GM19468 (cell line): ENCODE data around the gene PRKAR1B.

ENCODE experiments used
- ATAC-seq: cut with Tn5 transposase; IDR thresholded peaks from one replicate; pipeline ENCODE4 v1.9.1; 2021; ENCODE audit warnings: mild to moderate bottlenecking, moderate library complexity, moderate number of reproducible peaks; ENCODE audit not compliant: unreplicated experiment; ENCODE audit errors: extremely low read depth

PRKAR1B gene

GRCh38 chr7:568031-568951 lies 158.8 kb downstream of the PRKAR1B start:
- no peak for ATAC-seq

GRCh38 chr7:567305-567883 lies 159.7 kb downstream of the PRKAR1B start:
- no peak for ATAC-seq

DNA sequence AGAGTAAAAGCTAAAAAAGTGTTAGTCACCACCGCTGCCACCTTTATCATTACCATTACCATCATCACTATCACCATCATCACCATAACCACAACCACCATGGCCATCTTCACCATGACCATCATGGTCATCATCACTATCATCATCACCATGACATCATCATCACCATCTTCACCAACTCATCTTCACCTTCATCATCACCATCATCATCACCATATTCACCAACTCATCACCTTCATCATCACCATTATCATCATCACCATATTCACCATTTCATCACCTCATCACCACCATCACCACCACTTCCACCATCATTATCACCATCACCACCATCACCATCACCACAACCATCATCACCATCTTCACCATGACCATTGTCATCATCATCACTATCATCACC lies 161.0 kb downstream of the PRKAR1B start:
- no peak for ATAC-seq

- ATAC-seq = no peak
Observed at GRCh38 chr7:564176-564865, 162.8 kb downstream of the PRKAR1B start.

DNA sequence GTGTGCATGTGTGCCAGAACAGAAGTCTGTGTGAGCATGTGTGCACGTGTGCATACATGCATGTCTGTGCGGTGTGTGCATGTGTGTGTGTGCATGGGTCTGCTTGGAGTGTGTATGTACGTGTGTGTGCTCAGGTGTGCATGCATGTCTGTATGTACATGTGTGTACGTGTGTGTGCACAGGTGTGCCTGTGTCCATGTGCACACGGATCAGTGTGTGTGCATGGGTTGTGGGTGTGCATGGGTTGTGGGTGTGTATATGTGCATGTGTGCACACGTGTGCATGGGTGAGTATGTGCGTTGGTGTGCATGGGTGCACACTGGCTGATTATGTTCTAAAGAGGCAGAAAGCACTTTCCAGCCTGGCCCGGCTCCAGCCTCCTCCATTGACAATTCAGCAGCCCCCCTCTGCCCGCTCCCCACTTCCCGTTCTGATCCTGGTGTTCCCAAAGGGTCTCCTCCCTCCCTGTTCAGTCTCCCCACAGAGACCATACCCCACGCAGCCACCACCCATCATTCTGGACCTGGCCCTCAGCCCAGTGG lies 163.4 kb downstream of the PRKAR1B start:
- no peak for ATAC-seq

- no peak for ATAC-seq
Observed at GRCh38 chr7:562789-563628, 164.1 kb downstream of the PRKAR1B start.

GRCh38 chr7:562374-562675 lies 164.8 kb downstream of the PRKAR1B start:
- ATAC-seq = no peak

DNA sequence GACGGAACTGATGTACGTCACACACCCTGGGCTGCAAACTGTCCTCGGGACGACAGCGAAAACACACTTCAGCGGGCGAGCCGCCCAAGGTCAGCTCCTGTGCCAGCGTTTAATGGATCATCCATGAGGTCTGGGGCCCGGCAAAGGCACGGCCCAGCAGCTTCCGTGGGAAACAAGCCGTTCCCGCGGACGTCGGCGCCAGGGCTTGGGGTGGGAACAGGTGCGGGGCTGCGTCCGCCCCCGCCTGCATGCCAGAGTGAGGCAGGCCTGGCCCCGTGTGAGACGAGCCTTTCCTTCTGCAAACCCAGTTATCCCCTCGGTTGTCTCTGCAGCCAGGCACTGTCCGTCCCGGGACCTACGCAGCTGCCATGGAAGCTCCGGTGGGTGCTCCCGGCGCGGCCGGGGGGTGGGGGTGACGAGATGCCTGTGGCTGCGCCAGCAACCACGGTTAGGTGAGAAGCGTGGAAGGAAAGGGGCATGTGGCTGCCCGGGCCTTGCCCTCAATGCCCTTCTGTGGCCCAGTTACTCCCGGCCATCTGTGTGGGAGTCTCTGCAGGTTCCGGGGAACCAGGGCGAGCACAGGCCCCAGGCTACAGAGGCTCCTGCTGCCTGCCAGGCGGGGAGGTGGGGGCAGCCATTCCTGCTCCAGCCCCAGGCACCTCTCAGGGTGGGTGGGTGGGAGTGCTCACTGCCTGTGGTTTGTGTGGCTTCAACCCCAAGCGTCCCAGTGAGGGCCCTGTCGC lies 165.3 kb downstream of the PRKAR1B start:
- ATAC-seq = no peak

- no peak for ATAC-seq
Observed at GRCh38 chr7:560966-561630, 166.0 kb downstream of the PRKAR1B start.

GRCh38 chr7:559396-559705 lies 167.7 kb downstream of the PRKAR1B start:
- no peak for ATAC-seq

DNA sequence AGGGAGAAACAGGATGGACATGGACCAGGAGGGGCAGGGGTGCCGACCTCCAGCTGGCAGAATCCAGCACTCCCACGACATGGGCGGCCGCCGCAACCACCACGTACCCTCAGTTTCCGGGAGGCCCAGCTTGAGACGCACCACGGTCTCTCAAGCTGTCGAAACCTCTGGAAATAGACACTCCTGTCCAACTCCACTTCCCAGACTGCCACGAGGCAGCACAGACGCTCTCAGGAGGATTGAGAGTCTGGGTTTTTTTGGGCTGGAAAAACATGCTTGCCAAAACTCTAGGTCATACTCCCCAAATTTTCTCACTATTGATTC lies 169.6 kb downstream of the PRKAR1B start:
- ATAC-seq = no peak

- ATAC-seq = no peak
Observed at GRCh38 chr7:556837-557557, 170.1 kb downstream of the PRKAR1B start.

GRCh38 chr7:556291-556826 lies 170.7 kb downstream of the PRKAR1B start:
- no peak for ATAC-seq

GRCh38 chr7:555551-556160 lies 171.4 kb downstream of the PRKAR1B start:
- ATAC-seq = no peak

DNA sequence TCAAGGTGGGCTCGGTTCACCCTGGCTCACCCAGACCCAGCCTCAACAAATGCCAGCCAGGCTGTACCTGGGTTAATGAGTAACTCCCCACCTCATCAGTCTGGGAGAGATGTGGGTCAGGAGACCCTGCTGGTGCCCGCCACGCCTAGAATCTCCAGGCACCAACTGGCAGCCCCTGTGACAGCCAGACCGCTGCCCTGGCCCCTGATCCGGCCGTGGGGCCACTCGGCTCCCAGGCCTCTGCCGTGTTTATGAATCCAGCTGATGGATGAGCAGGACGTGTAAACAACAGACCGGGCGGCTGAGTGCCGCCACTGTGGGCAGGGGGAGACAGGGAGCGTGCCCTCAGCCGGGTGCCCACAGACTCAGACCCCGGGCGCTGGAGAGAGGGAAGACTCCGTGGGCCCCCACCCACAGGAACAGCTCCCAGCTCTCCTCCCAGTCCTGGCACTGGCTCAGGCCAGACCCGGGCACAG lies 173.4 kb downstream of the PRKAR1B start:
- no peak for ATAC-seq

- ATAC-seq = no peak
Observed at GRCh38 chr7:552868-553635, 174.0 kb downstream of the PRKAR1B start.
